Activated CD8-positive, alpha-beta memory T cell treated with anti-CD3 and anti-CD28 coated beads, Interleukin-2, amount 10 ng/mL, durations not matched to agents 7 days and 5 days (primary cell): Measurements from ENCODE around the gene GPAM. TPM values are rescaled to one million over a fixed set of nuclear protein-coding genes. Genes with fewer than 3 reads are reported as not detected.

Experiments used
- ATAC-seq: fragments of 150-1000 bp; cut with Tn5 transposase; one replicate; pipeline ENCODE4 v1.10.0; 2021; ENCODE audit warnings: moderate library complexity
- CTCF ChIA-PET: fragments of 350-600 bp; sonication (Branson Sonifier 250); formaldehyde crosslinking; loops from one replicate; lab custom pipeline; 2021; ENCODE audit warnings: antibody characterized with exemption; lab: Charles Lee
- DNase-seq: peaks from one replicate; pipeline ENCODE4 v3.0.0-alpha.2; 2020
- H3K27ac Mint-ChIP-seq: one replicate; pipeline ENCODE4 v1.8.0; 2021; ENCODE audit warnings: mild to moderate bottlenecking, mixed read lengths
- H3K27me3 Mint-ChIP-seq: one replicate; pipeline ENCODE4 v1.8.0; 2021; ENCODE audit warnings: mixed read lengths
- H3K36me3 Mint-ChIP-seq: one replicate; pipeline ENCODE4 v1.8.0; 2021; ENCODE audit warnings: mild to moderate bottlenecking, mixed read lengths
- H3K4me1 Mint-ChIP-seq: one replicate; pipeline ENCODE4 v1.8.0; 2021; ENCODE audit warnings: mixed read lengths
- H3K4me3 Mint-ChIP-seq: one replicate; pipeline ENCODE4 v1.8.0; 2021; ENCODE audit warnings: mild to moderate bottlenecking, moderate library complexity, mixed read lengths
- H3K9me3 Mint-ChIP-seq: one replicate; pipeline ENCODE4 v1.8.0; 2022; ENCODE audit warnings: low read depth, mixed read lengths
- total RNA-seq, 2 experiments: library from RNA; stranded (reverse); gene quantifications; one replicate each; pipeline ENCODE4 v1.2.3, GENCODE V29; 2021

Gene GPAM
- total RNA-seq, 2 experiments from 2014 or later = 5.1 to 9.8 TPM

- Mint-ChIP-seq H3K9me3 (peaks cover 2% of the 10 kb centered on the region), H3K27me3 (peaks cover 9% of the 10 kb centered on the region), H3K4me3 (no peak overlapping the region), H3K36me3 (no peaks in the 10 kb centered on the region), H3K27ac (no peak overlapping the region), H3K4me1 (peaks cover 7% of the 10 kb centered on the region)
- DNase-seq (no peak), ATAC-seq (no peak)
- CTCF ChIA-PET = no interaction called here
Observed at GRCh38 chr10:112224933-112225529, 41.5 kb upstream of the GPAM start.

GRCh38 chr10:112223725-112224124 lies 40.2 kb upstream of the GPAM start:
- DNase-seq = no peak
- no peak overlapping the region for H3K4me3 Mint-ChIP-seq
- no peak for ATAC-seq
- CTCF ChIA-PET = no interaction called here
- no peaks in the 10 kb centered on the region for H3K36me3 Mint-ChIP-seq
- peaks cover 7% of the 10 kb centered on the region for H3K27me3 Mint-ChIP-seq
- no peak overlapping the region for H3K27ac Mint-ChIP-seq
- H3K4me1 Mint-ChIP-seq = peaks cover 7% of the 10 kb centered on the region
- H3K9me3 Mint-ChIP-seq = peaks cover 5% of the 10 kb centered on the region

DNA sequence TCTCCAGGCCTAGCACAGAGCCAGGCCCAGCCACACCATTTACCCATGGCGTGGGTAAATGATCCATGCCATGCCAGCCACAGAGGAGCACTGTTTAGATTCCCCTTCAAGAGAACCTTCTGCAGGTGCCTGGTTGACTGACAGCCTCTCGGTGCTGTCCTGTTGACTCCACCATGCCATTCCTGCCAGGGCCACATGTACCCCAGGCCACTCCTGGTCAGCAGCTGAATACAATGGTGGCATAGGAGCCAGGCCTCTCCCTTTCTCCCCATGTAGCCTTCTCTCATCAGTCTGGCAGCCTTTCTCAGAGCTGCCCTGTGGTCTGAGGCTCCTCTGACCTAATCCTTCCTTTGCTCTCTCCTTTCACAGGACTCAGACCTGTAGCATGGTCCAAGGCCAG lies 39.2 kb upstream of the GPAM start:
- peaks cover 6% of the 10 kb centered on the region for H3K4me1 Mint-ChIP-seq
- peaks cover 11% of the 10 kb centered on the region for H3K27me3 Mint-ChIP-seq
- no peak overlapping the region for H3K27ac Mint-ChIP-seq
- no peaks in the 10 kb centered on the region for H3K36me3 Mint-ChIP-seq
- ATAC-seq (no peak), DNase-seq (no peak)
- CTCF ChIA-PET = no interaction called here
- H3K4me3 Mint-ChIP-seq = no peak overlapping the region
- H3K9me3 Mint-ChIP-seq = peaks cover 5% of the 10 kb centered on the region

GRCh38 chr10:112221545-112221944 lies 38.0 kb upstream of the GPAM start:
- ATAC-seq (no peak), DNase-seq (no peak)
- Mint-ChIP-seq H3K9me3 (peaks cover 5% of the 10 kb centered on the region), H3K4me1 (no peaks in the 10 kb centered on the region), H3K27ac (no peak overlapping the region), H3K4me3 (no peak overlapping the region), H3K27me3 (peaks cover 14% of the 10 kb centered on the region), H3K36me3 (no peaks in the 10 kb centered on the region)
- CTCF ChIA-PET = no interaction called here

DNA sequence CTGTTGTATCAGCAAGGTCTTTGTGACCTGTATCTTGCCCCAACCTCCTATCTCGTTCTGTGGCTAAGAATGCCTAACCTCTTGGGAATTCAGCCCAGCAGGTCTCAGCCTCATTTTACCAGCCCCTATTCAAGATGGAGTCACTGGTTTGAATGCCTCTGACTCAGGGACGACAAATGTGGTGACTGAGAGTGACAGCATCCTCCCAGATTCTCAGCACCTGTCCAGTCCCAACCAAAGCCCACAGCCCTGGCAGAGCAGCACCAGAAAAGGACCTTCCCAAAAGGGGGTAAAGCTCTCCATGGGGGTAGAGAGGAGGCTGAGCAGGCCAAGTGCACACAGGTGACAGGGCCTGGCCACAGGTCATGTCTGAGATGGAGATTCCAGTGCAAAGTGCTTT lies 35.4 kb upstream of the GPAM start:
- Mint-ChIP-seq H3K4me3 (no peak overlapping the region), H3K36me3 (no peaks in the 10 kb centered on the region), H3K27ac (no peak overlapping the region), H3K4me1 (no peaks in the 10 kb centered on the region), H3K9me3 (peaks cover 5% of the 10 kb centered on the region), H3K27me3 (peaks cover 7% of the 10 kb centered on the region)
- ATAC-seq (no peak), DNase-seq (no peak)
- CTCF ChIA-PET = no interaction called here

- no peak overlapping the region for H3K4me3 Mint-ChIP-seq
- peaks cover 7% of the 10 kb centered on the region for H3K27me3 Mint-ChIP-seq
- ATAC-seq (no peak), DNase-seq (no peak)
- peaks cover 5% of the 10 kb centered on the region for H3K9me3 Mint-ChIP-seq
- no peak overlapping the region for H3K27ac Mint-ChIP-seq
- H3K4me1 Mint-ChIP-seq = peaks cover 2% of the 10 kb centered on the region
- CTCF ChIA-PET = no interaction called here
- H3K36me3 Mint-ChIP-seq = no peaks in the 10 kb centered on the region
Observed at GRCh38 chr10:112218036-112218390, 34.4 kb upstream of the GPAM start.

DNA sequence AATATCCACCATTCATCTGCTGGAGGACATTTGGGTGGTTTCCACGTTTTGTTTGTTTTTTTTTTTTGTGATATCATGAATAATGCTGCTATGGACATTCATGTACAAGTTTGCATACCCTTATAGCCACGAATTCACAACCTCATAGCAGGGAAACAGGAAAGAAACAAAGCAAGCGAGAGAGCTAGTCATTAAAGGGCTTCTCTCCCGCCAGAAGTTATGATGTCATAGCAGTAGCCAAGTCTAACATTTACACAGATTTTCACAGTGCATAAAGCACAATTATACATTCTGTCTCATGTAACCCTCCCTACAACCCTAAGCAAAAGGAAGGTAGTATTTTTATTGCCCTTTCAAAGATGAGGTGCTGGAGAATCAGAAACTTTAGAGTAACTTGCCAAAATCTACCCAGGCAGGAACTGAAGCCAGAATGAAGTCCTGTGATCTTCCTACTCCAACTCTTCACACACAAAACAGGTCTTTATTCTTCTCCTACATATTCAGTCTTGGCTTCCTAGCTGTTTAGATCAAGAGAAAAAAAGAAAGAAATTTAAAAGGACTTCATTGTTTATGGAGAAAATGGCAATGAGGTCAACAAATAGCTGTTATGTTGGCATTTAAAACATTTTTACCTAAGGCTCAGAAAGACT lies 33.9 kb upstream of the GPAM start:
- H3K4me3 Mint-ChIP-seq = no peak overlapping the region
- ATAC-seq (no peak), DNase-seq (no peak)
- no peaks in the 10 kb centered on the region for H3K36me3 Mint-ChIP-seq
- peaks cover 5% of the 10 kb centered on the region for H3K9me3 Mint-ChIP-seq
- H3K27me3 Mint-ChIP-seq = peaks cover 7% of the 10 kb centered on the region
- peaks cover 2% of the 10 kb centered on the region for H3K4me1 Mint-ChIP-seq
- CTCF ChIA-PET = no interaction called here
- no peak overlapping the region for H3K27ac Mint-ChIP-seq

DNA sequence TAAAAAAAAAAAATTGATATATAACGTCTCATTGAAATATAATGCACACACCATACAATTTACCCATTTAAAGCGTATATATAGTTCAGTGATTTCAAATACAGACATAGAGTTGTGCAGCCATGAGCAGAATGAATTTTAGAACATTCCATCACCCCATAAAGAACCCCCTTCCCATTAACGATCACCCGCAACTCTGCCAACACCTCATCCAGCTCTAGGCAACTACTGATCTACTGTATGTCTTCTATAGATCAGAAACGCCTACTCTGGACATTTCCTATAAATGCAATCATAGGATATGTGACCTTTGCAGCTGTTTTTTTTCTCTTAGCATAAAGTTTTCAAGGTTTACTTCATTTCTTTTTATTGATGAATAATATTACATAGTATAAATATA lies 33.4 kb upstream of the GPAM start:
- peaks cover 2% of the 10 kb centered on the region for H3K4me1 Mint-ChIP-seq
- peaks cover 5% of the 10 kb centered on the region for H3K9me3 Mint-ChIP-seq
- no peak overlapping the region for H3K27ac Mint-ChIP-seq
- H3K4me3 Mint-ChIP-seq = no peak overlapping the region
- no peak for DNase-seq
- CTCF ChIA-PET = no interaction called here
- peaks cover 7% of the 10 kb centered on the region for H3K27me3 Mint-ChIP-seq
- no peak for ATAC-seq
- H3K36me3 Mint-ChIP-seq = no peaks in the 10 kb centered on the region

- no peak overlapping the region for H3K27ac Mint-ChIP-seq
- ATAC-seq = no peak
- H3K9me3 Mint-ChIP-seq = peaks cover 5% of the 10 kb centered on the region
- H3K4me1 Mint-ChIP-seq = peaks cover 2% of the 10 kb centered on the region
- CTCF ChIA-PET = no interaction called here
- DNase-seq = no peak
- H3K4me3 Mint-ChIP-seq = no peak overlapping the region
- H3K36me3 Mint-ChIP-seq = no peaks in the 10 kb centered on the region
- H3K27me3 Mint-ChIP-seq = peaks cover 7% of the 10 kb centered on the region
Observed at GRCh38 chr10:112216151-112216550, 32.6 kb upstream of the GPAM start.

DNA sequence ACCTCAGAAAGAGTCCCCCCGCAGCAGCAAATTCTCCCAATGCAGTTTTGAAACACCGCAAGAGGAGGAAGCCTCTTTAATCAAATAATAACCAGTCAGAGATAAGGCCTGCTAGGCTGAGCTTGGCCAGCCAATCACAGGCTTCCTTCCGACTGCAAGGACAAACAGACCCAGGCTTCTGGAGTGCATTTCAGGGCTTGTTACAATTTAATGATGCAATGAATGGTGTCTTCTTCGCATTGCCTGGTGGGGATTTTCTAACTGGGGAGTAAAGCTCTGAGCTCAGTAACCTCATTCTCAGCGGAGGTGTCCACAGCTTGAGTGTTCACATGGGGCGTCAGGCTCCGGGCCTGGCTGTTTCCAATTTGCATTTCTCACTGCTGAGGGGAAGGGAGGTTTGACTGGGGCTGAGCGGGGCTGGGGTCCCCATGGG lies 31.8 kb upstream of the GPAM start:
- DNase-seq (no peak), ATAC-seq (no peak)
- CTCF ChIA-PET = no interaction called here

GRCh38 chr10:112214298-112214926 lies 30.8 kb upstream of the GPAM start:
- Mint-ChIP-seq H3K27me3 (peaks cover 10% of the 10 kb centered on the region), H3K27ac (no peak overlapping the region), H3K4me3 (no peak overlapping the region), H3K9me3 (peaks cover 1% of the 10 kb centered on the region), H3K4me1 (peaks cover 2% of the 10 kb centered on the region), H3K36me3 (no peaks in the 10 kb centered on the region)
- ATAC-seq (no peak), DNase-seq (no peak)
- CTCF ChIA-PET = no interaction called here

More for the DNA sequence above, 31.8 kb upstream of the GPAM start:
- Mint-ChIP-seq H3K4me3 (no peak overlapping the region), H3K9me3 (peaks cover 3% of the 10 kb centered on the region), H3K27ac (no peak overlapping the region), H3K27me3 (peaks cover 7% of the 10 kb centered on the region), H3K4me1 (peaks cover 2% of the 10 kb centered on the region), H3K36me3 (no peaks in the 10 kb centered on the region)

GRCh38 chr10:112213836-112214235 lies 30.3 kb upstream of the GPAM start:
- DNase-seq (no peak), ATAC-seq (no peak)
- H3K27ac Mint-ChIP-seq = no peak overlapping the region
- CTCF ChIA-PET = no interaction called here
- peaks cover 10% of the 10 kb centered on the region for H3K27me3 Mint-ChIP-seq
- H3K9me3 Mint-ChIP-seq = no peaks in the 10 kb centered on the region
- no peak overlapping the region for H3K4me3 Mint-ChIP-seq
- peaks cover 2% of the 10 kb centered on the region for H3K4me1 Mint-ChIP-seq
- H3K36me3 Mint-ChIP-seq = no peaks in the 10 kb centered on the region

DNA sequence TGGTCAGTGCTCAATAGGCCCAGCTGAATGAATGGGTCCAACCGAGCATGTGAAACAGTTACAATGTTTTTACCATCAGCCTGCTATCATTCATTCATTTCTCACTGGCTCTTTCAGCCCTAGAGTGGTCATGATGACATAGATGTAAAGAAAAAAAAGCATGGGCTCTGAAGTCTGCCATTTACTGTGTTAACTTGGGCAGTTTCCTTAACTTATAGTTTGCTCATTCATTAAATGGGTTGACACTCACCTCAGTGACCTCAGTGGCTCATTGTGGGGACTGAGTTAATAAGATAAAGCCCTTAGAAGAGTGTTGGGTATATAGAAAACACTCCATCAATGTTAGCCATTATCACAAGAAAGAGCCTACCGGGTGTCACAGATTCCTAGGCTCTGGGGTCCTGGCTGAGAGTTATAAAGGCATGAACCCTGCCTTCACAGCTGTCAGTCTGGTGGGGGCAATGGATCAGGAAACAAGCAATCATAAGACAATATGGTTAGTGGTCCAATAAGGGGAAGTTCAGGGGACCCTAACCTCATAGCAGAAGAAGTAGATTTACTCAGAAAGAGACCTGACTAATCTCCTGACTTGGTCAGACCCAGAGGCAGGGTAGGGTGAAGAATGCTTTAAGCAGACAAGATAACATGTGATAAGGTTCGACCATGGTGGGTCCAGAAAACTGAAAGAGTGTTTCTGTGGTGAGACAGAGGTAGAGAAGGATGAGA lies 29.7 kb upstream of the GPAM start:
- Mint-ChIP-seq H3K9me3 (no peaks in the 10 kb centered on the region), H3K4me3 (no peak overlapping the region), H3K27ac (no peak overlapping the region), H3K4me1 (peaks cover 2% of the 10 kb centered on the region), H3K27me3 (peaks cover 10% of the 10 kb centered on the region), H3K36me3 (no peaks in the 10 kb centered on the region)
- CTCF ChIA-PET = no interaction called here
- ATAC-seq (no peak), DNase-seq (no peak)

DNA sequence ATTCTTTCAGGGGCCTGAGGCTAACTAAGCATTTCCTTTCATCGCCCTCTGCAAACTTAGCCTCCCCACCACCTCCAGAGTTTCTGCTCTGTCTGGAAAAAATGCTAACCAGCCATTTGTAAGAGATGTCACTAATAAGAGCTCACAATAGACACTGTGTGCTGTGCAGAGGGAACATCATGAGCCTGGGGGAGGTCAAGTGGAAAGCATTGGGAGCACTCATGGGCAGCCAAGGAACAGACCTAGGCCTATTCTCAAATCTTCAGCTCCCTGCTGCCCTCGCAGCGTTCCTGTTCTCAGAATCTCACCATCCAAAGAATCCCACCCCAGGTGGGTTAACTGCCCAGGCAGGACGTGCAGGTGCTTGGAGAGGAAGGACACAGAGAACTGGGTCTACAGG lies 27.1 kb upstream of the GPAM start:
- H3K36me3 Mint-ChIP-seq = no peaks in the 10 kb centered on the region
- peaks cover 2% of the 10 kb centered on the region for H3K4me1 Mint-ChIP-seq
- no peaks in the 10 kb centered on the region for H3K9me3 Mint-ChIP-seq
- no peak for DNase-seq
- no peak overlapping the region for H3K4me3 Mint-ChIP-seq
- no peak for ATAC-seq
- peaks cover 9% of the 10 kb centered on the region for H3K27me3 Mint-ChIP-seq
- CTCF ChIA-PET = no interaction called here
- H3K27ac Mint-ChIP-seq = no peak overlapping the region
